Body of pancreas (tissue), 4 donors: Measurements from ENCODE around the gene GALNT9. TPM values are rescaled to one million over a fixed set of nuclear protein-coding genes. Genes with fewer than 3 reads are reported as not detected.

ENCODE experiments used
- ATAC-seq: fragments of 150-250 bp; one replicate; pipeline ENCODE4 v1.9.1; 2016
- DNase-seq, 4 donors: peaks; one replicate each; pipeline ENCODE4 v3.0.0-alpha.2; 2019
- H3K27ac ChIP-seq, 4 donors: fragments of 200-600 bp; sonication (generic); 1 replicate in 3 of 4; 2 replicates in 1 of 4; pipeline versions ENCODE4 v1.5.1 to v1.6.1; 2016 to 2019; ENCODE audit warnings: mild to moderate bottlenecking in 1 of 4, mixed read lengths in 1 of 4, moderate library complexity in 1 of 4
- H3K27me3 ChIP-seq, 2 donors: fragments of 200-600 bp; sonication (generic); one replicate each; pipeline ENCODE4 v1.6.0; 2016; ENCODE audit warnings: mild to moderate bottlenecking in 1 of 2
- H3K36me3 ChIP-seq, 2 donors: fragments of 200-600 bp; sonication (generic); replicated peaks in 1 of 2; 2 replicates each; pipeline ENCODE4 v1.5.1; 2016; ENCODE audit warnings: low read depth in 2 of 2; ENCODE audit not compliant: insufficient read depth in 1 of 2
- H3K4me1 ChIP-seq: fragments of 200-600 bp; sonication (generic); one replicate; pipeline ENCODE4 v1.6.0; 2016
- H3K4me3 ChIP-seq, 2 donors: fragments of 200-600 bp; sonication (generic); 1 replicate in 1 of 2; 2 replicates in 1 of 2; pipeline ENCODE4 v1.5.1; 2016 to 2019
- H3K9me3 ChIP-seq, 3 donors: fragments of 200-600 bp; sonication (generic); 1 replicate in 2 of 3; 2 replicates in 1 of 3; pipeline ENCODE4 v1.5.1; 2016
- CTCF ChIP-seq, 7 experiments: fragments of 450-650 bp in 4 of 7; fragments of 200-600 bp in 3 of 7; sonication (generic) in 3 of 7; IDR thresholded peaks; one replicate each; pipeline ENCODE4 v1.5.1; 2016 to 2019; ENCODE audit warnings: antibody characterized with exemption in 7 of 7
- POLR2A ChIP-seq, 3 donors: fragments of 450-650 bp; IDR thresholded peaks; one replicate each; pipeline ENCODE4 v1.6.1; 2016; ENCODE audit warnings: antibody characterized with exemption in 3 of 3, mild to moderate bottlenecking in 2 of 3
- WGBS, 2 donors: methylation state at CpG; one replicate each; pipeline ENCODE4 v1.1.5; 2017; 5-methylcytosine and 5-hydroxymethylcytosine counted together
- intact Hi-C: fragments of 100-400 bp; cut with DNase I; formaldehyde crosslinking; loops from one replicate; pipeline ENCODE4 v1.15.1; 2023
- total RNA-seq, 2 donors: library from RNA; depleted of rRNA; stranded (reverse); fragments of >200 nt; gene quantifications; one replicate each; pipeline ENCODE4 v1.1.0, GENCODE V29; 2016

GALNT9 gene
- total RNA-seq, 2 donors from 2014 or later = not detected

- 75% methylated on average over 17 to 49 of the region's 49 CpGs for WGBS, 2 donors
- H3K9me3 ChIP-seq = no peaks in the 10 kb centered on the region
- no peak overlapping the region for H3K4me3 ChIP-seq
- no peaks in the 10 kb centered on the region for H3K36me3 ChIP-seq
- no peaks in the 10 kb centered on the region for H3K4me1 ChIP-seq
- intact Hi-C loops = no loop called here
- ATAC-seq = no peak
- TF ChIP-seq POLR2A (IDR thresholded peaks at IDR 0.05) (no peak), CTCF (IDR thresholded peaks at IDR 0.05) (no peak)
- H3K27ac ChIP-seq = no peak overlapping the region
- DNase-seq = no peak
- H3K27me3 ChIP-seq = no peaks in the 10 kb centered on the region
Observed at GRCh38 chr12:132264086-132265010, 65.0 kb downstream of the GALNT9 start.

GRCh38 chr12:132263451-132264049, 65.8 kb downstream of the GALNT9 start:
- Histone ChIP-seq H3K36me3 (no peaks in the 10 kb centered on the region), H3K4me3 (no peak overlapping the region), H3K27ac (no peak overlapping the region), H3K27me3 (no peaks in the 10 kb centered on the region), H3K4me1 (no peaks in the 10 kb centered on the region), H3K9me3 (no peaks in the 10 kb centered on the region)
- ATAC-seq = no peak
- intact Hi-C loops = no loop called here
- no peak for TF ChIP-seq POLR2A (IDR thresholded peaks at IDR 0.05)
- no peak for DNase-seq
- 44 to 57% methylated on average over 14 to 19 of the region's 19 CpGs for WGBS, 2 donors

GRCh38 chr12:132263061-132263360, 66.4 kb downstream of the GALNT9 start:
- no peak for ATAC-seq
- no peaks in the 10 kb centered on the region for H3K27me3 ChIP-seq

GRCh38 chr12:132262256-132263060, 66.9 kb downstream of the GALNT9 start:
- no peak for ATAC-seq
- Histone ChIP-seq H3K36me3 (no peaks in the 10 kb centered on the region), H3K27ac (no peak overlapping the region), H3K27me3 (no peaks in the 10 kb centered on the region), H3K4me1 (no peaks in the 10 kb centered on the region), H3K9me3 (no peaks in the 10 kb centered on the region), H3K4me3 (no peak overlapping the region)
- no peak for DNase-seq
- intact Hi-C loops = no loop called here
- TF ChIP-seq CTCF (IDR thresholded peaks at IDR 0.05) (no peak), POLR2A (IDR thresholded peaks at IDR 0.05) (no peak)
- WGBS, 2 donors = 72 to 78% methylated on average over 20 to 40 of the region's 40 CpGs

More at GRCh38 chr12:132263061-132263360, 66.4 kb downstream of the GALNT9 start:
- H3K9me3 ChIP-seq = no peaks in the 10 kb centered on the region
- no peaks in the 10 kb centered on the region for H3K36me3 ChIP-seq
- H3K4me1 ChIP-seq = no peaks in the 10 kb centered on the region
- TF ChIP-seq CTCF (IDR thresholded peaks at IDR 0.05) (no peak), POLR2A (IDR thresholded peaks at IDR 0.05) (no peak)
- intact Hi-C loops = no loop called here
- WGBS, 2 donors = 49 to 52% methylated on average over 3 to 8 of the region's 8 CpGs
- DNase-seq = no peak
- no peak overlapping the region for H3K27ac ChIP-seq
- H3K4me3 ChIP-seq = no peak overlapping the region
